ENCODE measurements around the gene TEX261. TPM values are rescaled to one million over a fixed set of nuclear protein-coding genes. Genes with fewer than 3 reads are reported as not detected.

TEX261 gene
- total RNA-seq, 2 donors from 2014 or later, result 16.6 to 19.1 TPM

- intact Hi-C loops (cut with DNase I), result no loop called here
- peaks cover 28% of the 10 kb centered on the region for H3K4me1 ChIP-seq
- TF ChIP-seq CTCF (IDR thresholded peaks at IDR 0.05) (peak; percentile 24 to 59 (median 38)), POLR2A (IDR thresholded peaks at IDR 0.05) (no peak)
- ATAC-seq (peak; percentile 48), DNase-seq (peak in 3 of 4 donors; percentile 52 to 63 (median 56))
- 0 to 2% methylated on average over 11 of the region's 11 CpGs for WGBS, 2 donors
- no peaks in the 10 kb centered on the region for H3K9me3 ChIP-seq
- peak overlapping the region; percentile 41 to 98 for H3K4me3 ChIP-seq
- H3K27me3 ChIP-seq, result no peaks in the 10 kb centered on the region
- no peaks in the 10 kb centered on the region for H3K36me3 ChIP-seq (replicated peaks in 1 of 2; ENCODE audit: insufficient read depth in 1 of 2, low read depth in 2 of 2)
- H3K27ac ChIP-seq, result peak overlapping the region; percentile 4 to 79 (median 78)
Observed at GRCh38 chr2:70995426-70995729, 705 bp upstream of the TEX261 start.

GRCh38 chr2:70994009-70994698 lies 519 bp downstream of the TEX261 start:
- no peak for TF ChIP-seq POLR2A (IDR thresholded peaks at IDR 0.05)
- TF ChIP-seq CTCF (IDR thresholded peaks at IDR 0.05), result no peak
- H3K9me3 ChIP-seq, result no peaks in the 10 kb centered on the region
- peak in 2 of 4 donors; percentile 32 to 41 for DNase-seq
- H3K4me3 ChIP-seq, result peak overlapping the region; percentile 95 to 98
- H3K27ac ChIP-seq, result peak overlapping the region; percentile 54 to 79 (median 78)
- intact Hi-C loops (cut with DNase I), result no loop called here
- H3K36me3 ChIP-seq (replicated peaks in 1 of 2; ENCODE audit: insufficient read depth in 1 of 2, low read depth in 2 of 2), result peaks cover 0 to 2% of the 10 kb centered on the region in 2 donors
- WGBS, 2 donors, result 1 to 2% methylated on average over 19 to 38 of the region's 49 CpGs
- no peaks in the 10 kb centered on the region for H3K27me3 ChIP-seq
- H3K4me1 ChIP-seq, result peaks cover 28% of the 10 kb centered on the region
- peak; percentile 38 for ATAC-seq

- intact Hi-C loops (cut with DNase I), result no loop called here
- Histone ChIP-seq H3K27me3 (no peaks in the 10 kb centered on the region), H3K36me3 (replicated peaks in 1 of 2; ENCODE audit: insufficient read depth in 1 of 2, low read depth in 2 of 2) (peaks cover 0 to 8% of the 10 kb centered on the region in 2 donors), H3K9me3 (no peaks in the 10 kb centered on the region), H3K27ac (peak overlapping the region in 1 of 4 donors; percentile 79), H3K4me3 (peak overlapping the region in 1 of 2 donors; percentile 98), H3K4me1 (peaks cover 28% of the 10 kb centered on the region)
- DNase-seq, result no peak
- ATAC-seq, result no peak
- WGBS, 2 donors, result 79 to 81% methylated on average over 10 to 12 of the region's 12 CpGs
- TF ChIP-seq POLR2A (IDR thresholded peaks at IDR 0.05), result no peak
Observed at GRCh38 chr2:70992945-70993853, 1.5 kb downstream of the TEX261 start.

- DNase-seq (no peak), ATAC-seq (no peak)
- peaks cover 28% of the 10 kb centered on the region for H3K4me1 ChIP-seq
- TF ChIP-seq POLR2A (IDR thresholded peaks at IDR 0.05) (no peak), CTCF (IDR thresholded peaks at IDR 0.05) (no peak)
- no peaks in the 10 kb centered on the region for H3K27me3 ChIP-seq
- no peaks in the 10 kb centered on the region for H3K9me3 ChIP-seq
- H3K36me3 ChIP-seq (replicated peaks in 1 of 2; ENCODE audit: insufficient read depth in 1 of 2, low read depth in 2 of 2), result peaks cover 0 to 11% of the 10 kb centered on the region in 2 donors
- H3K27ac ChIP-seq, result no peak overlapping the region
- intact Hi-C loops (cut with DNase I), result no loop called here
- 86% methylated on average over 8 to 9 of the region's 9 CpGs for WGBS, 2 donors
- no peak overlapping the region for H3K4me3 ChIP-seq
Observed at GRCh38 chr2:70991742-70992141, 2.9 kb downstream of the TEX261 start.

- Histone ChIP-seq H3K27me3 (no peaks in the 10 kb centered on the region), H3K9me3 (no peaks in the 10 kb centered on the region), H3K4me3 (no peak overlapping the region), H3K36me3 (replicated peaks in 1 of 2; ENCODE audit: insufficient read depth in 1 of 2, low read depth in 2 of 2) (peaks cover 0 to 12% of the 10 kb centered on the region in 2 donors), H3K4me1 (peaks cover 28% of the 10 kb centered on the region), H3K27ac (no peak overlapping the region)
- DNase-seq (no peak), ATAC-seq (no peak)
- WGBS, 2 donors, result 87 to 92% methylated on average over 5 of the region's 5 CpGs
- TF ChIP-seq POLR2A (IDR thresholded peaks at IDR 0.05) (no peak), CTCF (IDR thresholded peaks at IDR 0.05) (no peak)
- intact Hi-C loops (cut with DNase I), result no loop called here
Observed at GRCh38 chr2:70991142-70991541, 3.5 kb downstream of the TEX261 start.

All from body of pancreas (tissue), 4 donors.